Cardiac fibroblast (primary cell): ENCODE results near the gene HS3ST3B1.

ENCODE experiments used
- DNase-seq, 2 donors: peaks; one replicate each; pipeline versions ENCODE4 v3.0.0 to v3.0.0-alpha.2; 2010; ENCODE audit warnings: low read depth in 2 of 2
- H3K4me3 ChIP-seq, 2 donors: replicated peaks in 1 of 2; 1 replicate in 1 of 2; 2 replicates in 1 of 2; pipeline ENCODE4 v1.5.1; 2011; ENCODE audit warnings: low read depth in 2 of 2, low read length in 2 of 2, mild to moderate bottlenecking in 2 of 2, moderate library complexity in 1 of 2
- TF ChIP-seq, protein P1 (sequence below): IDR thresholded peaks from one replicate; pipeline ENCODE4 v1.5.1; 2011; ENCODE audit warnings: low read depth, mild to moderate bottlenecking, low read length, inconsistent platforms

The HS3ST3B1 gene

DNA sequence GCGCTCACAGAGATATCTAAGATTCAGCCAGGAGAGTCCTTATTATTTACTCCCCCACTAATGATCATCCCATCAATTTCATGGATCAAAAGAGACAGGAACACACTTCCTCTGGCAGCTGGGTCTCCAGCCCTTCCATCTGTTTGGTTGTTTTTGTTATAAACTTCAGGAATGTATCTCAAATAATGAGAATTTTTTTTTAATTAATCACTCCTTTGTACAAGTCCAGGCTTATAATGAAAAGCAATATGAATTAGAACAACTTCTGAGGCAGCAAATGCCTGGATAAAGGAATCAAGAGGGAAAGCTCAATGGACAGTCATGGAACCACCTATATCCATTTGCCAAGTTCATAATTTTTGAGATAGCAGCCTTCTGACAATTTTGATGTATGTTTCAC, 73.4 kb downstream of the HS3ST3B1 start:
- no peak for DNase-seq

GRCh38 chr17:14376666-14377065, 75.8 kb downstream of the HS3ST3B1 start:
- H3K4me3 ChIP-seq = no peak overlapping the region
- DNase-seq = no peak
- TF ChIP-seq, protein P1, sequence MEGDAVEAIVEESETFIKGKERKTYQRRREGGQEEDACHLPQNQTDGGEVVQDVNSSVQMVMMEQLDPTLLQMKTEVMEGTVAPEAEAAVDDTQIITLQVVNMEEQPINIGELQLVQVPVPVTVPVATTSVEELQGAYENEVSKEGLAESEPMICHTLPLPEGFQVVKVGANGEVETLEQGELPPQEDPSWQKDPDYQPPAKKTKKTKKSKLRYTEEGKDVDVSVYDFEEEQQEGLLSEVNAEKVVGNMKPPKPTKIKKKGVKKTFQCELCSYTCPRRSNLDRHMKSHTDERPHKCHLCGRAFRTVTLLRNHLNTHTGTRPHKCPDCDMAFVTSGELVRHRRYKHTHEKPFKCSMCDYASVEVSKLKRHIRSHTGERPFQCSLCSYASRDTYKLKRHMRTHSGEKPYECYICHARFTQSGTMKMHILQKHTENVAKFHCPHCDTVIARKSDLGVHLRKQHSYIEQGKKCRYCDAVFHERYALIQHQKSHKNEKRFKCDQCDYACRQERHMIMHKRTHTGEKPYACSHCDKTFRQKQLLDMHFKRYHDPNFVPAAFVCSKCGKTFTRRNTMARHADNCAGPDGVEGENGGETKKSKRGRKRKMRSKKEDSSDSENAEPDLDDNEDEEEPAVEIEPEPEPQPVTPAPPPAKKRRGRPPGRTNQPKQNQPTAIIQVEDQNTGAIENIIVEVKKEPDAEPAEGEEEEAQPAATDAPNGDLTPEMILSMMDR = no peak

More for the DNA sequence above, 73.4 kb downstream of the HS3ST3B1 start:
- H3K4me3 ChIP-seq = no peak overlapping the region
- TF ChIP-seq, protein P1 = no peak

DNA sequence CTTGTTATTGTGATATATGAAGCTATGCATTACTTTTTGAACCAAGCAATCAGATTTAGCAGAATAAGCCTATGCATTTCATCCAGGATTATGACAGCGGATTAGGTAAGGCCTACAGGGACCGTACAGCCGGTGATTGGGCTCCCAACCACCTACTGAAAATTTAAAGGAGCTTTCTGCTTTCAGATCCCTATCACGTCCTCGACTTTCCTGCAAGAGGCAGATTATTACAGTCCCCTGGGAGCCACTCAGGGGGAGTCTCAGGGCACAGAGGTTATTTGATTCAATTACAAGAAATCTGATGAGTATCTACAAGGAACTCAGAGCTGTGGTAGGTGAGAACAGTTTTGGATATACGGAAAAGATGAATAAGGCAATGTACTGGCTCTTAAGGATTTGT, 80.7 kb downstream of the HS3ST3B1 start:
- no peak overlapping the region for H3K4me3 ChIP-seq
- TF ChIP-seq, protein P1 = no peak

DNA sequence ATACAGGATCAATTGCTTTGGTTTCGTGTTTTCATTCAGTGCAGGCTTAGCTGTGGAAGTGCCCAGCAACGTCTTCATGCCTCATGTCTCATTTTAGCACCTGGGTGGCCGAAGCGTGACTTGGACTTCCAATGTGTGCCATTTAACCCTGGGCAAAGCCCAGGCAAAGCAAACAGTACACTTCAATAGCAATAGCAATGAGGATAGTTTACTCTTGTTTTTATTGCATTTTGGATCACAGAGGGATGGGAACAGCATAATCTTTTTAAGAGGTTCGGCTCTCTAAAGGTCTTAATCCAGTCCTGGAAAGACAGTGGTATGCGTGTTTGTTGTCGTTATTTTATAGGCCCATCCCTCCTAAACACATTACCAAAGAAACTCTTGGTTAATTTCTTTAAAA, 86.2 kb downstream of the HS3ST3B1 start:
- DNase-seq = no peak
- H3K4me3 ChIP-seq = no peak overlapping the region
- TF ChIP-seq, protein P1 = no peak

More for the DNA sequence above, 80.7 kb downstream of the HS3ST3B1 start:
- DNase-seq = no peak

- no peak overlapping the region for H3K4me3 ChIP-seq
- TF ChIP-seq, protein P1 = no peak
- DNase-seq = no peak
Measured at GRCh38 chr17:14389681-14390080, 88.8 kb downstream of the HS3ST3B1 start.

GRCh38 chr17:14393723-14394122, 92.8 kb downstream of the HS3ST3B1 start:
- TF ChIP-seq, protein P1 = no peak
- DNase-seq = no peak
- no peak overlapping the region for H3K4me3 ChIP-seq

- TF ChIP-seq, protein P1 = no peak
- H3K4me3 ChIP-seq = no peak overlapping the region
- DNase-seq = no peak
Measured at GRCh38 chr17:14395255-14395654, 94.4 kb downstream of the HS3ST3B1 start.
